ENCODE results near the gene POM121.
"Not testable (repeated sequence)": the region's sequence is repeated elsewhere in the genome, so short reads cannot be mapped to it uniquely, and the experiment has no call there.

- TF ChIP-seq POLR2AphosphoS5 (IDR thresholded peaks at IDR 0.05); POLR2A (IDR thresholded peaks at IDR 0.05); CTCF (IDR thresholded peaks at IDR 0.05 in 8 of 11, conservative IDR thresholded peaks at IDR 0.05 in 3 of 11): not testable (repeated sequence)
Observed at GRCh38 chr7:72990146-72990913, 65.4 kb downstream of the POM121 start.
